ENCODE results near the gene PRAC1. TPM values are rescaled to one million over a fixed set of nuclear protein-coding genes. Genes with fewer than 3 reads are reported as not detected.

PRAC1 gene
- total RNA-seq: not detected in 2 replicates

DNA sequence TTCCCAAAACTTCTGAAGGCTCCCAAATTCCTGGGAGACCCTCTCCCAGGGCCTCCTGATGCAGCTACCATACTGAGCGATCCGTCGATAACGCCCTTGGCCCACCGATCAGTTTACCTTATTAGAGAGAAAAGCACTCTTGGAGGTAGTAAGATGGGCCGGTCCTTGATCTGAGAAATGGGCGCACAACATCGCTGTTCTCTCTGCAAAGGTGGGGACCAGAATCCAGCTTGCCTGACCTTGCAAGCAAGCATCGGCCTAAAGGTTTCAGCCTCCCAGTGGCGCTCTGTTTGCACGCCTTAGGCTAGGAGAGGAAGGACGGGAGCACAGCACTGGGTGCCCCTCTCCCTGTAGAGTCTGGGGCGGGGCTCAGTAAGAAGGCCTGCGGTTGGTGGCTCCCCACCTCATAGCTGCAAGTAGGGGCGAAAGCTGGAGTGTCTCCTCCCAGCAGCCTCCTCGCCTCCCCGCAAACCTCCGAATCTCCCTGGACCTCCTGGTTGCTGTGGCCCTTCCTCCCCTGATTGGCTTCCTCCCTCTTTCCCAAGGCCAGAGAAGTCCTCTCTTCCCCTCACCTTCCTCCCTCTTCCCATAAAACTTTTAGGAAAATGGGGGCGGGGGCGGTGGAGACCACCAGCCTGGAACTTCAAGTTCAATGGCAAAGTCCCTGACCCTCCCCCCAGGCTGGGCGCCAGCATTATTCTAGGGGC is at the start of gene PRAC1:
PRAC1 (minus strand) TSS at position 318 of the 707 bp plus-strand sequence; CDS start at position 192, 126 bp downstream.

DNA sequence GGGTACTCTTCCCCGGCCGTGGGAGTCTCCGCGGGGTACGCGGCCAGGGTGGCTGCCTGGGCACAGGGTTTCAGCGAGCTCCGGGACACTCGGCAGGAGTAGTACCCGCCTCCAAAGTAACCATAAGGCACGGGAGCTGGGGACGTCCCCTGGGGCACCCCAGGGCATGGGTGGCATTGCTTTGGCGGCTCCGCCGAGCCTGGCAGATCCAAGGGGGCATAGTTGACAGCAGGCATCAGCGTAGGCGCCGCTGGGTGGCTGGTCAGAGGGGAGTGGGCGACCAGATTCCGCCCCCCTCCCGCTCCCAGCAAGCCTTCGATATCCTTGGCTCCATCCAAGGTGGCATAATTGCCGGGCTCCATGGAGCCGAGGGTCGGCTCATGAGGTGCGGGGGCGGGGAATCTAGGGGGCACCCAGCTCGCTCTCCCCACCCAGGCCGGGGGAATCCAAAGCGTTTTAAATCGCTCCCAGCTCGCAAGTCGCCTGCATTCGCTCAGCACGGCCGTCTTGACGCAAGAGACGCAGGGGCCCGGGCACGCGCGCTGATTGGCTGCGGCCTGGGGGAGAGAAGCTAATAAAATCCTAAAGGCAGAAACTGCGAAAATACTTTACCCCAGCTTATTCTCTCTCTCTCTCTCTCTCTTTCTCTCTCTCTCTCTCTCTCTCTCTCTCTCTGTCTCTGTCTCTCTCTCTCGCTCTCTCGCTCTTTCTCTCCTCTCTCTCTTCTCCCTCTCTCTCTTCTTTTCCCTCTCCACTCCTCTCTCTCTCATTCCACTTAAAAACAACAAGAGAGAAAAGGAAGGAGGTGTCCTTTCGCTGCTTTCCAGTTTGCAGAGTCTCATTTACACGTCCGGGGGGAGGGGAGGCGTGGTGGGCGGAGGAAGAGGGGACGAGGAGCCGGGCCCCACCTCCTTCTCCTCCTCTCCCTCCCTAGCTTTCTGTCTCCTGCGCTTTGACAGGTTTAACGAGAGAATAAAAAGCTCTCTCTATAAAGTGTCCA is 6.2 kb upstream of the PRAC1 start, which contains the start of gene HOXB13:
HOXB13 (minus strand) TSS at position 519 of the 1,000 bp plus-strand sequence; CDS start at position 362, 157 bp downstream.

DNA sequence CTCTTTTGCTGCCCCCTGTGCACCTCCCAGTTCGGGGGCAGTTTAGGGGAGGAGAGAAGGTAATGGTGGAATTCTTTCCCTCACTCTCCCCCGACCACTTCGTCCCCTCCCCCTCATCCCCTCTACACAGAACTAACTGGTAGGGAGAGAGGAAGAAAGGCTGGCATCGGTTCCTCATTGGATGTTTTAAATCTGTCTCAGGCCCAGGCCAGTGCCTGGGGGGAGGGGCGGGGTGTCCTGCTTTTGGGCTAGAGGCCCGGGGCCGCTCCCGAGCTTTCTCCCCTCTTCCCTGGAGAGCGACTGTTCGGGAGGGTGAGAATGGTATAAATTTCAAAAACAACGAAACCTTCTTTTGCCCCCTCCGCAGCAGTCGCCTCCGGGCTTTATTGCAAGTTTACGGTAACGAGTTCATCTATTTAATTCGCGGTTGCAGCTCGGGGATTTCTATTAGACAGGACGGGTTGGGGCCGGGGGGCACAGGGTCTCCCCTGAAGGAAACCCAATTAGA is 651 bp upstream of the PRAC1 start, which contains the start of gene PRAC2:
PRAC2 (plus strand) TSS at position 271 of the 508 bp plus-strand sequence. CDS start 1,226 bp downstream, outside the sequence.

Other genes starting within 250 kb of the PRAC1 start
- gene HOXB1, start 191.5 kb downstream of the PRAC1 start, total RNA-seq: not detected in 2 replicates
- 2.3 and 8.4 TPM in 2 replicates for gene HOXB2, start 177.4 kb downstream of the PRAC1 start, total RNA-seq
- gene HOXB4, start 144.2 kb downstream of the PRAC1 start, total RNA-seq: 1.7 and 3.3 TPM in 2 replicates
- gene HOXB3, start 132.3 kb downstream of the PRAC1 start, total RNA-seq: 3.8 and 10.2 TPM in 2 replicates
- gene HOXB5, start 128.7 kb downstream of the PRAC1 start, total RNA-seq: 0.09 and 0.16 TPM in 2 replicates
- gene HOXB6, start 117.5 kb downstream of the PRAC1 start, total RNA-seq: 1.5 and 3.2 TPM in 2 replicates
- 2.9 and 3.8 TPM in 2 replicates for gene HOXB7, start 111.5 kb downstream of the PRAC1 start, total RNA-seq
- gene HOXB8, start 107.2 kb downstream of the PRAC1 start, total RNA-seq: under 0.01 TPM in 1 of 2 replicates, not detected in the other
- not detected in 2 replicates for gene HOXB9, start 96.2 kb downstream of the PRAC1 start, total RNA-seq
- not detected in 2 replicates for gene PRAC2, start 667 bp upstream of the PRAC1 start, total RNA-seq
- gene HOXB13, start 6.2 kb upstream of the PRAC1 start, total RNA-seq: not detected in 2 replicates
- gene TTLL6, start 94.7 kb upstream of the PRAC1 start, total RNA-seq: not detected in 2 replicates
- gene CALCOCO2, start 108.5 kb upstream of the PRAC1 start, total RNA-seq: 42.1 and 49.6 TPM in 2 replicates
- 14.3 and 31.2 TPM in 2 replicates for gene ATP5MC1, start 170.3 kb upstream of the PRAC1 start, total RNA-seq
- gene UBE2Z, start 185.9 kb upstream of the PRAC1 start, total RNA-seq: 45.4 and 50.4 TPM in 2 replicates
- gene SNF8, start 222.3 kb upstream of the PRAC1 start, total RNA-seq: 103 and 135 TPM in 2 replicates
- gene GIP, start 246.1 kb upstream of the PRAC1 start, total RNA-seq: not detected in 2 replicates

Measured in bronchial smooth muscle cell (primary cell).